ENCODE data around the gene SUPV3L1. TPM values are rescaled to one million over a fixed set of nuclear protein-coding genes. Genes with fewer than 3 reads are reported as not detected.

The SUPV3L1 gene
- total RNA-seq, 1 experiment from 2014 or later = 47.8 TPM

GRCh38 chr10:69142983-69143382 lies 37.1 kb upstream of the SUPV3L1 start:
- Mint-ChIP-seq H3K4me3 (ENCODE audit: low read depth, unreplicated experiment) (no peak overlapping the region), H3K4me1 (ENCODE audit: low read depth, unreplicated experiment) (no peaks in the 10 kb centered on the region), H3K27ac (ENCODE audit: unreplicated experiment) (no peak overlapping the region), H3K27me3 (ENCODE audit: unreplicated experiment) (no peaks in the 10 kb centered on the region), H3K36me3 (ENCODE audit: insufficient read depth, unreplicated experiment) (peaks cover 5% of the 10 kb centered on the region), H3K9me3 (ENCODE audit: low read depth, unreplicated experiment) (no peaks in the 10 kb centered on the region)
- TF ChIP-seq, protein P1, sequence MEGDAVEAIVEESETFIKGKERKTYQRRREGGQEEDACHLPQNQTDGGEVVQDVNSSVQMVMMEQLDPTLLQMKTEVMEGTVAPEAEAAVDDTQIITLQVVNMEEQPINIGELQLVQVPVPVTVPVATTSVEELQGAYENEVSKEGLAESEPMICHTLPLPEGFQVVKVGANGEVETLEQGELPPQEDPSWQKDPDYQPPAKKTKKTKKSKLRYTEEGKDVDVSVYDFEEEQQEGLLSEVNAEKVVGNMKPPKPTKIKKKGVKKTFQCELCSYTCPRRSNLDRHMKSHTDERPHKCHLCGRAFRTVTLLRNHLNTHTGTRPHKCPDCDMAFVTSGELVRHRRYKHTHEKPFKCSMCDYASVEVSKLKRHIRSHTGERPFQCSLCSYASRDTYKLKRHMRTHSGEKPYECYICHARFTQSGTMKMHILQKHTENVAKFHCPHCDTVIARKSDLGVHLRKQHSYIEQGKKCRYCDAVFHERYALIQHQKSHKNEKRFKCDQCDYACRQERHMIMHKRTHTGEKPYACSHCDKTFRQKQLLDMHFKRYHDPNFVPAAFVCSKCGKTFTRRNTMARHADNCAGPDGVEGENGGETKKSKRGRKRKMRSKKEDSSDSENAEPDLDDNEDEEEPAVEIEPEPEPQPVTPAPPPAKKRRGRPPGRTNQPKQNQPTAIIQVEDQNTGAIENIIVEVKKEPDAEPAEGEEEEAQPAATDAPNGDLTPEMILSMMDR (IDR thresholded peaks at IDR 0.05; ENCODE audit: unreplicated experiment) = no peak
- DNase-seq = no peak
- BruUV-seq (replicated peaks) = no TSS peak
- CTCF ChIA-PET = no interaction called here
- intact Hi-C loops (cut with micrococcal nuclease; ENCODE audit: unreplicated experiment) = no loop called here

DNA sequence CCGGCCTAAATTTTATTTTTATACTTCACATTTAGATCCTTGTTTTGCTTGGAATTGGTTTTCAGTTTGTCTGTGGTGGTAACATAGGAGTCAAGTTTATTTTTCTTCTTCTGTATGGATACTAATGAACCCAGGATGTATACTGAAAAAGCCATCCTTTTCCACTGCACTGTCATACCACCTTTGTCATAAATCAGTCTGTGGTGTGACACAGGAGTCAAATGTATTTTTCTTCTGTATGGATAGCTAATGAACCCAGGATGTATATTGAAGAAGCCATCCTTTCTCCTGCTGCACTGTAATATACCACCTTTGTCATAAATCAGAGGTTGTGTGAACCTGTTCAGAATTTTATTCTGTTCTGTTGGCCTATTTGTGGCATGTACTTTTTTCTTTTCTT lies 34.7 kb upstream of the SUPV3L1 start:
- TF ChIP-seq, protein P1 (IDR thresholded peaks at IDR 0.05; ENCODE audit: unreplicated experiment) = no peak
- Mint-ChIP-seq H3K27ac (ENCODE audit: unreplicated experiment) (peak overlapping the region; percentile 37), H3K4me3 (ENCODE audit: low read depth, unreplicated experiment) (no peak overlapping the region), H3K27me3 (ENCODE audit: unreplicated experiment) (no peaks in the 10 kb centered on the region), H3K4me1 (ENCODE audit: low read depth, unreplicated experiment) (no peaks in the 10 kb centered on the region), H3K9me3 (ENCODE audit: low read depth, unreplicated experiment) (no peaks in the 10 kb centered on the region), H3K36me3 (ENCODE audit: insufficient read depth, unreplicated experiment) (peaks cover 5% of the 10 kb centered on the region)
- DNase-seq = no peak
- intact Hi-C loops (cut with micrococcal nuclease; ENCODE audit: unreplicated experiment) = no loop called here
- CTCF ChIA-PET = no interaction called here
- BruUV-seq (replicated peaks) = no TSS peak

DNA sequence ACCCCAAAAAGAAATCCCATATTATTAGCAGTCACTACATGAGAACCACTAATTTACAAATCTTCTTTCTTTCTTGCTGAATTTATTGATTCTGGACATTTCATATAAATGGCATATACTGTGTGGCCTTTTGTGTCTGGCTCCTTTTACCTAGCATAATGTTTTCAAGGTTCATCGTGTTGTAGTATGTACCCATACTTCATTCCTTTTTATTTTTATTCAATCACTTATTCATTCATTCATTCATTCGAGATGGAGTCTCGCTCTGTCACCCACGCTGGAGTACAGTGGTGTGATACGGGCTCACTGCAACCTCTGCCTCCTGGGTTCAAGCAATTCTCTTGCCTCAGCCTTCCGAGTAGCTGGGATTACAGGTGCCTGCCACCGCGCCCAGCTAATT lies 34.2 kb upstream of the SUPV3L1 start:
- Mint-ChIP-seq H3K27me3 (ENCODE audit: unreplicated experiment) (no peaks in the 10 kb centered on the region), H3K4me1 (ENCODE audit: low read depth, unreplicated experiment) (no peaks in the 10 kb centered on the region), H3K4me3 (ENCODE audit: low read depth, unreplicated experiment) (no peak overlapping the region), H3K36me3 (ENCODE audit: insufficient read depth, unreplicated experiment) (peaks cover 5% of the 10 kb centered on the region), H3K27ac (ENCODE audit: unreplicated experiment) (no peak overlapping the region), H3K9me3 (ENCODE audit: low read depth, unreplicated experiment) (no peaks in the 10 kb centered on the region)
- no peak for DNase-seq
- no TSS peak for BruUV-seq (replicated peaks)
- TF ChIP-seq, protein P1 (IDR thresholded peaks at IDR 0.05; ENCODE audit: unreplicated experiment) = no peak
- CTCF ChIA-PET = no interaction called here
- intact Hi-C loops (cut with micrococcal nuclease; ENCODE audit: unreplicated experiment) = no loop called here

DNA sequence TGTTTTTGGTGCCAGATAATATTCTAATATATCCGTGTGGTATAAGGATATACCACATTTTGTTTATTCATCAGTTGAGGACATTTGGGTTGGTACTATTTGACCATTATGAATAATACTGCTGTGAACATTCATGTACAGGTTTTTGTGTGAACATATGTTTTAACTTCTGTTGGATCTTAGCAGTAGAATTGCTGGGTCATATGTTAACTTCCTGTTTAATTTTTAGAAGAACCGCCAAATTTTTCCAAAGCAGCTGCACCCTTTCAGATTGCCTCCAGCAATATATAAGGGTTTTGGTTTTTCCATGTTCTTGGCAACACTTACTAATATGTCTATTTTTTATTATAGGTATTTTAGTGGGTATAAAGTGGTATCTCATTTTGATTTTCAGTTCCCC lies 33.3 kb upstream of the SUPV3L1 start:
- Mint-ChIP-seq H3K36me3 (ENCODE audit: insufficient read depth, unreplicated experiment) (peaks cover 5% of the 10 kb centered on the region), H3K27ac (ENCODE audit: unreplicated experiment) (no peak overlapping the region), H3K4me1 (ENCODE audit: low read depth, unreplicated experiment) (no peaks in the 10 kb centered on the region), H3K9me3 (ENCODE audit: low read depth, unreplicated experiment) (no peaks in the 10 kb centered on the region), H3K27me3 (ENCODE audit: unreplicated experiment) (no peaks in the 10 kb centered on the region), H3K4me3 (ENCODE audit: low read depth, unreplicated experiment) (no peak overlapping the region)
- TF ChIP-seq, protein P1 (IDR thresholded peaks at IDR 0.05; ENCODE audit: unreplicated experiment) = no peak
- CTCF ChIA-PET = interaction anchor here (0.6 kb wide), 1 partner anchor 96 kb away, joined by 3 read pairs; no protein-coding TSS in a partner anchor
- no peak for DNase-seq
- intact Hi-C loops (cut with micrococcal nuclease; ENCODE audit: unreplicated experiment) = no loop called here
- BruUV-seq (replicated peaks) = no TSS peak

All from Calu3 (cell line).